HTERT RPE-1 (cell line): ENCODE results near the gene HDAC7.
"Not testable (repeated sequence)": the region's sequence is repeated elsewhere in the genome, so short reads cannot be mapped to it uniquely, and the experiment has no call there.

Experiments used
- in situ Hi-C: fragments of 300-500 bp; cut with MboI; formaldehyde crosslinking; loops from 4 replicates; pipeline ENCODE4 v1.14.3; 2020; ENCODE audit warnings: low sequenced_read_pairs

Gene HDAC7

GRCh38 chr12:47850153-47851084, 30.7 kb upstream of the HDAC7 start:
- in situ Hi-C loops, result no loop called here

GRCh38 chr12:47849261-47849660, 29.6 kb upstream of the HDAC7 start:
- in situ Hi-C loops, result no loop called here

- in situ Hi-C loops, result no loop called here
Measured at GRCh38 chr12:47848853-47849252, 29.1 kb upstream of the HDAC7 start.

DNA sequence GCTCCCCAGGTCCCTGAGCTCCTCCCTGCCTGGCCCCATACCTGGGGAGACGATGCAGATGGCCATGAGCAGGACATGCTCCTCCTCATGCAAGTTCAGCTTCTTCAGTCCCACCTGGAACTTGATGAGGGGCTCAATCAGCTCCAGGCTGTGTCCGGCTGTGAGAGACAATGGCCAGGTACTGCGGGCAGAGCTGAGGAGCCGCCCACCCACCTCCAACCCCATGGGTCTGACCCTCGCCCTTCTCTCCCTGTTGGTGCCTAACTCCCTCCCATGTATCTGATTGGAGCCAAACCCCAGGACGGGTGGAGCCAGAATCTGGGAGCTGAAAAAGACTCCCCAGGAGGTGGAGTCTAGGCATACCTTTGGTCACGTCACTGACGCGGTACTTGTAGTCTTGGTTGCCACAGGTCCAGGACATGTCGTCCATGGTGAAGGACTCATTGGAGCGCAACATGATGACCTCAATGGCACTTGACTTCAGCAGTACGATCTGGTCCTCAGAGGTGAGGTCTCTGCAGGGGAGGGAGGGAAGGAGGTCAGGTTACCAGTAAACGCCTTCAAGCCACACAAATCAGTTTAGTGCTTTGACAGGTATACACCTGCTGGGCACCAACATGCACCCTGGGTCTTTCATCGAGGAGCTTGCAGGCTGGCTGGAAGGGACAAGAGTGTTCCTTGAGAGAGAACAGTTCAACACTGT, 26.7 kb upstream of the HDAC7 start:
- in situ Hi-C loops, result no loop called here

GRCh38 chr12:47845081-47845480, 25.4 kb upstream of the HDAC7 start:
- in situ Hi-C loops, result no loop called here

- in situ Hi-C loops, result no loop called here
Measured at GRCh38 chr12:47844264-47845019, 24.7 kb upstream of the HDAC7 start.

DNA sequence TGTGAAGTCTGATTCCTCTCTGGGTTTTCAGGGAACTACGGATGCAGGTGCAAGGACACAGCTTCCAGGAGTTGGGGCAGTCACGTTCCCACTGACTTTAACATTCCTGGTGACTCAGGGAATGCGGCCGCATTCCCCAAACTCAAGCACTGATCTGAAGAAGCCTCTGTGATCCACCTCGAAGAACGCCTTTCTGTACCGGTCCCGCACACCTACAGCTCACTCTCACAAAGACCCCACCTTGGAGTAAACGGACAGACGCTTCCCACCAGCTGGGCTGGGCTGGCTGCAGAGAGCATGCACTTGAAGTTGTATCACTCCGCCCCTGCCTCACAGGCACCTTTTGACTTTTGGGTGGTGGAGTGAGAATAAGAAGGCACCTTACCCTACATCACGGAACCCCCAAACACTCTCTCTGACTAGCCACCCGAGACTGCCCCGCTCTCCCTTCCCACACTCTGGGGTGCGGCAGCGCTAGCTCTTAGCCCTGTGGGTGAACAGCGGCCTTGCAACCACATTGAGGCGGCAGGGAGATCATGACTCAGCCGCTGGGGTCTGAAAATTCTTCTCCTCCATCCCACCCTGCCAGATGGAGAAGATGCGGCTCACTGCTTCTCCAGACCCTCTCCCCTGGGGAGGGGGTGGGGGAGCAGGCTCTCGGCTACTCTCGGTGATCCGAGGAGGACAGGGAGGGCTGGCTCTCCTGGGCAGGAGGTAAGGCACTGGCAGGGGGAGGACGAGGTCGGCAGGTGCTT, 23.7 kb upstream of the HDAC7 start:
- in situ Hi-C loops, result no loop called here

DNA sequence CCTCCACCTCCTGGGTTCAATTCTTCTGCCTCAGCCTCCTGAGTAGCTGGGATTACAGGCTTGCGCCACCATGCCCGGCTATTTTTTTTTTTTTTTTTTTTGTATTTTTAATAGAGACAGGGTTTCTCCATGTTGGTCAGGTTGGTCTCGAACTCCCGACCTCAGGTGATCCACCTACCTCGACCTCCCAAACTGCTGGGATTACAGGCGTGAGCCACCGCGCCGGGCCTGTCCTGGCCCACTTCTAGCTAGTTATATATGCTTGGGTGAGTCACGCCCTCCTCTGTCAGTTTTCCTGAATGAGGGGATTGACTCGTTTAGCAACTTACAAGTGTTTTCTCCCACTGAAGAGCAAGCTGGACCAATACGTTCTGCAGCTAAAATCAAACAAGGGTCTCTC, 22.8 kb upstream of the HDAC7 start:
- in situ Hi-C loops, result not testable (repeated sequence)

DNA sequence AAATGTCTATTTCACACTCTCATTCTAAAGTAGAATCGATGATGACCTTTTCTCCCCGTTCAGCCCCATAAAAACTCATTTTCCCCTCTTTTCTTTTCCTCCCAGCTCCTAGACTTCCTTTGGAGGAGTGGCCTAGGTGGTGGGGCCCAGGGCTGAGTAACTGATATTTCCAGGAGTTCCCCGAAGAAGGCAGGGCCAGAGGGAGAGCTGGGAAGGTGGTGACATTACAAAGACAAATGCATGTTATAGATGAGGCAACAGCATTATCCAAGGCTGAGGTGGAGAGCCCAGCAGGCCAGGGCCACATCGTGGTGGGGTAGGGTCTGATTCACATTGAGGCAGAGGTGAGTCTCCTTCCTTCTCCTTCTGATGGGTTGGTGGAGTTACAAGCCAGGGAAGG, 22.2 kb upstream of the HDAC7 start:
- in situ Hi-C loops, result no loop called here

- in situ Hi-C loops, result no loop called here
Measured at GRCh38 chr12:47841501-47841900, 21.8 kb upstream of the HDAC7 start.

DNA sequence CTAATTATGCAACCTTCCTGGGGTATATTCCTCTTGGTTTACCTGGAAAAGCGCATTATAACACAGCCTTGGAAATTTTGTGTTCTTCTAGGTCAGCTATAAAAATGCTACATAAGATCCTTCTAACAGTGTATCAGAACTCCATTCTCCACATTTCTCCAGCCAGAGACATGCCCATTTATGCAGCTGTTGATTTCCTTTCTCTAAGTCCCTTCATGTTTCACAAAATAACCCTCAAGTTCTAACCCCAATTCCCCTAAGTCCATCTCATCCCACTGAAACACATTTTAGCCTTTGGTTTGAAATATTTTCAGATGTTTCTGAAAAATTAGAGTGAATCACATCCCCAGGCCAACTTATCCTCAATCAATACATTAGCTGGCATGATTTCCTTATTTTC, 20.9 kb upstream of the HDAC7 start:
- in situ Hi-C loops, result no loop called here

DNA sequence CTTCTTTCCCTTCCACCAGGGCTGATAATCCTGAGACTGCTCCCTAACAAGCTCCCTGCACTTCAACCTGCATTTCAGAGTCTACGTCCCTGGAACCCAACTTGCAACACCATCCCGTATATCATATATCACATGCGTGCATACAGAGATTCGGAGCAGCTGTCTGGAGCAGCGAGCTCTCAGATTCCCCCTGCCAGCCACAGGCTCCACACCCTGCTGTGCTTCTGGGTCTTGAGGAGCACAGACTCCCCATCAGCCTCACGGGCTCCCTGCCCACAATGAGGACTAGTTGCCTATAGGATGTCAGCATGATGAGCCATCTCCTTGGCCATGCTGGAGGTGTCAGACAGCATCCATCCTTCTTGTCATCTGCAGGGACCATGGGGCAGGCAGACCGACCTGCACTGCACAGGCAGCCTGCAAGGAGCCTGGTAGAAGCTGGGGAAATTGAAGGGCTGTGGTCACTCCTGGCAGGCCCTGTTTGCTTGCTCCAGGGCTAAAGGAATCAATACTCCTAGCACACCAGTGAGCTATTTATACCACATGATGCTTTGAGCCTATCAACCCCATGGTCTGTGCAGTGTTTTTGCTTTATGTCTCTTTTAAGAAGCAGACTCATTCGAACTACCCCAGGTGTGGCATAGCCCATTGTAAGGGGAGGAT, 19.6 kb upstream of the HDAC7 start:
- in situ Hi-C loops, result no loop called here

- in situ Hi-C loops, result no loop called here
Measured at GRCh38 chr12:47838286-47838931, 18.7 kb upstream of the HDAC7 start.

DNA sequence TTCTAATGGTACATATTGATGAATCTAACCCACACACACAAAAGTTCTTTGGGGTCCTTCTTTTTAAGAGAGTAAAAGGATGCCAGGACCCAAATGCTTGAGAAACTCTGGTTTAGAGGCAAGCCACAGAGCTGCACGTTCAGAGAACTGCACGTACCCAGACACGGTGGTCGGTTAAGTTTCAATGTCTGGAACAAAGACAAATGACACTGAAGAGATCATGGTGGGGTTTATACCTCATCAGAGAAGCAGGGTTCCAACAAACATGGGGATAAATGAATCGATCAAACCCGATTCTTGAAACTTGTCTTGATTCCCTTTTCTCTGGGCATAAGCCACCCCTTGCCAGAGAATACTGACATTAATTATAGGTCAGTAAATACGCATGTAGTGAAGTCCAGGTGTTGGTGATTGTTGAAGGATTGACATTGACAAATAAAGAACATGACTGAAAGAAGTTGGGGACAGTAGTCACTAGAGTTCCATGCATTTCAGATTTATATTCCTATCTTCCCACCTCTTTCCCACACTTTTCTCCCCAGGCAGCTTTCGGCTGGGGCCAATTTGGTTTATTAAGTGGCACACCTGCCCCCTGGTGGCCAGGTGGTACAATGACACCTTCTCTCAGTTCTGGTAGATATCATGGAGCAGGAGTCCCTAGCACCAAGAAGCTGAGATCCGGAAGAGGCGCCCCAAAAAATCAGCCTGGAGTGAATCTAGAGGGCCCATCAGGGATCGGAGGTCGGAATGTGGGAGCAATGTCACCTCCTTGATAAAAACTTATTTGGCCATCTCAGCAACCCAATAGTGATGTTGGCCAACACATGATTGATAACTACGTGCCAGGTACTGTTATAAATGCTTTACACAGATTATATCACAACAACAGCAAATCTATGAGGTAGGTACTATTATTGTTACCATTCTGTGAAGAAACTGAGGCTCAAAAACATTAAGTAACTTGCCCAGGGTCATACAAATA, 17.8 kb upstream of the HDAC7 start:
- in situ Hi-C loops, result no loop called here

- in situ Hi-C loops, result no loop called here
Measured at GRCh38 chr12:47835831-47836155, 16.1 kb upstream of the HDAC7 start.

DNA sequence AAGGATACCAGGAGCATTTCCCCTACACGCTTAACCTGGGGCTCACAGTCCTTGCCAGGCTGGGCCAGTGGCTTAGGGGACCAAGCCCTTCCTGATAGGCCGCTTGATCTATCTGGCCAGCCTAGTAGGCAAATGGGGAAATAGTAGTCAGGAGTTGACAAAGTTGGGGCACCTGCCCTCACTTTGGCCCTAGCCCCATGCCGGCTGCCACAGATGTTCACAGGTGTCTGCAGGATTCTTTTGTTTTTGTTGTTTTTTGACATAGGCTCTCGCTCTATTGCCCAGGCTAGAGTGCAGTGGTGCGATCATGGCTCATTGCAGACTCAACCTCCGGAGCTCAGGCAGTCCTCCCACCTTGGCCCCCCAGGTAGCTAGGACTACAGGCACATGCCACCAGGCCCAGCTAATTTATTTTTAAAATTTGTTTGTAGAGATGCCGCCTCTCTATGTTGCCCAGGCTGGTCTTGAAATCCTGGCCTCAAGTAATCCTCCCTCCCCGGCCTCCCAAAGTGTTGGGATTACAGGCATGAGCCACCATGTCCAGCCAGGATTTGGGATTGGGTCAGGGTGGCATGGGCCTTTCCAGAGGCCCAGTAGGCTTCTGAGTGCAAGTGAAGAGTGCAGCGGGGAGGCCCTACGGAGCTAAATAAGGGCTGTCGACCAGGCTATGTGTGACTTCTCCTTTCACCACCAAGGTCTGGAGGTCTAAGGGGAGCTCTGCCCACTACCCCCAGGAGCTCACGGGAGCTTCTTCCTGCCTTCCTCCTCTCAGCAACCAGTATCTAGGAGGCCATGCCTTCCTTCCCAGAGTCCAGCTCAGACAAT, 15.5 kb upstream of the HDAC7 start:
- in situ Hi-C loops, result no loop called here

- in situ Hi-C loops, result no loop called here
Measured at GRCh38 chr12:47834199-47834903, 14.6 kb upstream of the HDAC7 start.
